Stimulated activated CD4-positive, alpha-beta T cell treated with anti-CD3 and anti-CD28 coated beads, TNF-alpha, amount 100 ng/mL, for 24 hours (primary cell): ENCODE results near the gene CLDND2.
"Not testable (repeated sequence)": the region's sequence is repeated elsewhere in the genome, so short reads cannot be mapped to it uniquely, and the experiment has no call there.

Experiments used
- DNase-seq, 3 experiments: peaks; one replicate each; pipeline ENCODE4 v3.0.0-alpha.2; 2020; ENCODE audit warnings: low read depth in 3 of 3

The CLDND2 gene

DNA sequence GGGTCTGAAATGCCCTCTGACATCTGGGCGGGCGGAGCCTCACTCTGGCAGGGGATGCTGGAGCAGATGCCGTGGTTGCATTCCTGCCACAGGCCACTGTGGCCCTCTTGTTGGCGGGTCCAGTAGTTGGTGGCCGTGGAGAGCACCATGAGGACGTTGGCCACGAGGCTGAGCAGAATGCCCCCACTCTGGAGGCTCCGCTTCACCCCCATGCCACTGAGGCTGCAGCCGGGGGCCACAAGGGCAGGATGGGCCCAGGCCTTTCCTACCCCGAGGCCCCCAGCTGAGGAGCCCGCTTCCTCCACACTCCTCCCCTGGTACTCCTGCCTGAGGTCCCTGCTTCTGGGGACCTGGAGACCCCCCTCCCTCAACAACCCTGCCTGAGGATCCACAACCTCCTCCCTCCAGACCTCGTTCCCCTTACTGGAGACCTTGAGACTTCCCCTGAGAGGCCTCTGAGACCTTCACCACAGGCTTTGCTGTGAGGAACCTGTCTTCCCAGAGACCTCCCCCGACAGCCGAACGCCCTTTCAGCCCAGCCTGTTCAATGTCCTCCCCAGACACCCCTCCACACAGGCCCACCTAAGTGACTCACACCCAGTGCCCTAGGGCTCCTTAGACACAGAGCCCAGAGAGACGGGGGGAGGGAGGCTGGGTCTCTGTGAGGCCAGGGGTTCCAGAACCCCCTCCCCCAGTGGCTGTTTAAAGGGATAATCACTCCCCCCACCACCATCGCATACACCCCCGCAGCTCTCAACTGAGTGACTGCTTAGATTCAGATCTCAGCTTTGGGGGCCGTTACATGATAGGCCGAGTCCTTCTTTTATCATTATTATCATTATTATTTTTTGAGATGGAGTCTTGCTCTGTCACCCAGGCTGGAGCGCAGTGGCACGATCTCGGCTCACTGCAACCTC, at the start of gene CLDND2:
Gene CLDND2, minus strand, starts transcription at position 638 of the 917 bp plus-strand sequence. Its CDS starts 426 bp downstream, at position 212.
- no peak for DNase-seq

GRCh38 chr19:51417810-51418157, 49.0 kb upstream of the CLDND2 start:
- no peak for DNase-seq

DNA sequence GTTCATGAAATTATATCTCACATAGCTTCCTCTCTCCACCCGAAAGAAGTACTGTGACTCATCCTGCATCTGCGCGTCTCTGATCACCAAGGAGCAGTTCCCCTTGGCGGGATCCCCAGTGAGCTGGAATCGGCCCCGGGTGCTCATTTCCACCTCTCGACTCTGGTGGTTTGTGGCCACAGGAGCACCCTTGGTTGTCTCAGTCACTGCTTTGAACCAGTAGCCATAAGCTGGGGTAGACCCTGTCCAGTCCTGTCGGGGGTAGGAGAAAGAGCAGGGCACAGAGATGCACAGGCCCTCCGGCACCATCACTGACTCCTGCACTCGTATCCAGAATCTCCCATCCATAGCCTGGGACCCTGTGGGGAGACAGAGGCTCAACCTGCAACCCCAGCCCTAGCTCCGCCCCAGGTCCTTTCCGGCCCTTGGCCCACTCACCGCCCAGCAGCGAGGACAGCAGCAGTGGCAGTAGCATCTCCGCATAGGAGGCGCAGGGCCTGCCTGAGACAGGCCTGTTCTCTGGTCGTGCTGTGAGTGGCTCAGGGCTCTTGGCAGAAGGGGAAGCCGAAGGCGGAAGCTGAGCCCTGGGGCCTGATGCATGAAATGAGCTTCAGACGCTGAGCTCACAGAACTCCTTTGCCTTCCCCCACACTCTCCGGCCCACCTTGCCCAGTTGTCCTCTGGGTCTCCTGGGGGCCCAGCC, 48.5 kb upstream of the CLDND2 start, which contains the start of gene SIGLEC10:
Gene SIGLEC10, minus strand, starts transcription at position 536 of the 703 bp plus-strand sequence. Its CDS starts 61 bp downstream, at position 475.
- peak in 1 of 3 experiments; percentile 56 for DNase-seq

DNA sequence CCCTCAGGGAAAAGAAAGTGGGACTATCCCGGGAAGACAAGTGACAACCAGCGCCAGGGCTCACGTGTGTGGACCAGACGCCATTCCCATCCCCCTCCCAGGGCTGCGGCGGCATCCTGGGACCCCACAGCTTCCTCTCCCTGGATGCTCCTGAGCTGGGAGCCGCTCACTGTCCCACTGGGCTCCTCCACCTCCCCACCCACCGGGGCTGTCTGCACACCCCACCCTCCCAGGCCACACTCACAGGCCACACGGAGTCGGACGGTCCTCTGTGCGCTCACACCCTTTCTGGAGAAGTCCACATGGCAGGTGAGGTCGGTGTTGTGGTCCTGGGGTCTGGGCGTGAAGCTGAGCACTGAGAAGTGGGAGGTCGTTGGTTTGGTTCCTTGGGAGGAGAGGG, 47.6 kb upstream of the CLDND2 start:
- not testable (repeated sequence) for DNase-seq

DNA sequence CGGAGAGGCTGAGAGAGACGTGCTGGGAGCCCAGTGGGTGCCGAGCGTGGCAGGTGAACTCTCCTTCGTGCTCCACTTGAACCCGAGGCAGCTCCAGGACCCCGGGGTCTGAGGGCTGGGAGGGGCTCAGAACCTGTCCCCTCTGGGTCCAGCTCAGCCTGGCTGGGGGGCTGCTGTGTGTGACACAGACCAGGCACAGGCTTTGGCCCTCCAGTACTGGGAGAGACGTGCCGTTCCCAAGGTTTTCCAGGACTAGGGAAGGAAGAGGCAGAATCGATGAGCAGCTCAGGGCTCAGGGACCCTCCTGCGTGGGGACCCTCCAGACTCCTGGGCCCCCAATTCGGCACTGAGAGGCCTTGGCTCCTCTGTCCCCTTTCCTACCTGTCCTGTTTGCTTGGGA, 46.4 kb upstream of the CLDND2 start:
- DNase-seq: no peak

GRCh38 chr19:51410950-51411748, 42.3 kb upstream of the CLDND2 start:
- no peak for DNase-seq

- no peak for DNase-seq
These were observed 38.8 kb upstream of the CLDND2 start for GRCh38 chr19:51407511-51408131.

DNA sequence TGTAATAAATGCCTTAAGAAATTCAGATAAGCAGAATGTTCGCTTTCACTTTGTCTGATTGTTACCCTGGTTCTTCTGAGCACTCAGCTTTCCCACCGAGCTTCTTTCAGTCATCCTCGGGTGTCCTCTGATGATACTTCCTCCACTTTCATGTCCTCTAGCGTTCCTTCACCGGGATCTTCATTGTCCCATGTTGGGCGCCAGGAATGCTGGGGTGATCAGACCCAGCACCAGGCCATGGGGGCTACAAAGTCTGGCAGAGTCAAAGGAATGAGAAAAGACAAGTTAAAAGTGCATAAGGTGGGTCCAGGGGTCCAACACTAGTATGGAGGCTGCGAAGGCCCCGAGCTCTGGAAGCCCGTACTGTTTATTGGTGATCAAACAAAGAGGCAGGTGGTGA, 33.3 kb upstream of the CLDND2 start:
- no peak for DNase-seq

DNA sequence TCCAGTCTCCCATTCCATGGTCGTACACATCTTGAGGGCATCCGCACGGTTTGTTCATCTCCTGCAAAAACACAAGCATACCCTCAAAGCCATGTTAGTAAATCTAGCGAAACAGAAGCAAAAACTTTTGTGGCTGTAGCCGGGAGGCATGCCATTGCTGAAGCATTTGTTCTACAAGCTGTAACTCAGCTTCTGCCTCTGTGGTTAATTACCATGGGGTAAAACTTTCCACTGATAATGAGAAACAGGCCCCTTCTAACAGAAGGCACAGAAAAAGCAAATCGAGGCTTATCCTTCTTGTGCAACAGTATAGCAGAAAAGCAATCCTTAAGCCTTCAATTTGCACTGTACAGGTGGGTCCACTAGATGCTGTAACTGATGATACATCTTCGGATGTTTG, 31.1 kb upstream of the CLDND2 start:
- DNase-seq: not testable (repeated sequence)

DNA sequence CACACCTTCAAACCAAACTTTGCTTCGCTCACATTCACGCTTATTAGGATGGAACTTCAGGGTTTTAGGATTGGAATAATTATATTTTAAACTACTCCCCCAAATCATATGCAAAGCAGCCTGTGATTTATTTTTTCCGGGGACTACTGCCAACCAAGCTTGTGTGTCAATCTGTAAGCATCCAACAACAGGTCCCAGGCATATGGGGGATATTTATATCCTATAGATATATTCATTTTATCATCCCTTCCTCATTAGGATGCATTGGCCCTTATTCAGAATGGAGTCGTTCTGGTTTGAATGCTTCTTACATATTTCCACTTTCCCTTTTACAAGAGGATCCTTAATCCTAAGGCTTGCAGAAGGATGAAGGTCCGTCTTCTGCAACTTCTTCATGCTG, 30.4 kb upstream of the CLDND2 start:
- DNase-seq: no peak

DNA sequence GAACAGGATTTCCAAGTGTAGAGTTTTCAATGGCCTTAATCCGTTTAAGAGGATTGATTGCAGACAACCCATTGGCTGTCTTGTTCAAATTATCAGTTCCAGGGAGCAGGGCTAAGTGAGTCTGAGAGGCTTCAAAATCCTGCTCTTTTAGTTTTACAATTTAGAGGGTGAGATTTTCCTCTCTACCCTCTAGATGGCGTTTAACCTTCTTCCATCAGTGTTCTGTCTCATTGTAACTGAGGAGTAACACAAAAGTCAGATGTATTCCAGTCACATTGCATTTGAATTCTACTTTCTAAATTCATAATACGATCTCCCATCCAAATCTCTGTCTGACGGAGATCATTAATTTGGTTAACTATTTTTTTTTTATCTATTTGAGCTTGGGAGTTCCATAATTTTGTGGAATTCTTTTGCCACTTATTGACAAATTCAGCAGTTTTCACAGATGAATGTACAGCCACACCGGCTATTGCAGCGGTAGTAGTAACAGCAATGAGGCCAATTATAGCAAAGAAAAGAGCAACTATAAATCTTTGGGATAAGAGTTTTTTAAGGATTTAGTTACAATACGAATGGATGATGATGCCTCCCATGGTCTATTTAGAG, 29.4 kb upstream of the CLDND2 start:
- DNase-seq: no peak

DNA sequence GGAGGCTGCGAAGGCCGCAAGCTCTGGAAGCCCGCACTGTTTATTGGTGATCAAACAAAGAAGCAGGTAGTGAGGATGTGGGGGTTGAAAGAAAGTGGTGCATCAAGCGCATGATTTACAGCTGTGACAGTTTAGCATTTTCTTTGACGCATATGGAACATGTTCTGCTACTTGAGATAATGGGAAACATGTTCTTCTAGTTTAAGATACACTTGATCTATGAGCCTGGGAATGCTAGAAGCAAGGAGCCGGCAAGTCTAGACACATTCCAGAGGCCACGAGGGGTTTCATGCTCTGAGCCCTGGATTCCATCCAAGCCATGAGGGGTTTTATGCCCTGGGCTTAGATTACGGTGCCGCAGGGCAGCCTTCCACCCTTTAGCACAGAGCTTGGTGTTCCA, 28.6 kb upstream of the CLDND2 start:
- not testable (repeated sequence) for DNase-seq

DNA sequence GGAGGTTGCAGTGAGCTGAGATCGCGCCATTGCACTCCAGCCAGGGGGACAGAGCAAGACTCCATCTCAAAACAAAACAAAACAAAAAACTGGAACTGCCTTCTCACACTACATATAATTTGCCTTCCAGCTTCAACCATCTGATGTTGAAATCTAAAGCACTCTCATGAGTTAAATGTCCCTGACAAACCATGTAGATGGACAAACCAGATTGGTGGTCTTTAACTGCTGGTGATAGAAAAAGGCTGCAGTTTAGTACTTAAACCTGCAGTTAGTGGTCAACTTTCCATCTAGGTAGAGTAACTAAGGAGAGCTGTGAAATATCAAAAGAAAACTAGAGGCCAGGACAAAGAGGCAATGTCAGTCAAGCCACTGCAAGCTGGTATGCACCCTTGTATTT, 27.4 kb upstream of the CLDND2 start:
- DNase-seq: no peak

DNA sequence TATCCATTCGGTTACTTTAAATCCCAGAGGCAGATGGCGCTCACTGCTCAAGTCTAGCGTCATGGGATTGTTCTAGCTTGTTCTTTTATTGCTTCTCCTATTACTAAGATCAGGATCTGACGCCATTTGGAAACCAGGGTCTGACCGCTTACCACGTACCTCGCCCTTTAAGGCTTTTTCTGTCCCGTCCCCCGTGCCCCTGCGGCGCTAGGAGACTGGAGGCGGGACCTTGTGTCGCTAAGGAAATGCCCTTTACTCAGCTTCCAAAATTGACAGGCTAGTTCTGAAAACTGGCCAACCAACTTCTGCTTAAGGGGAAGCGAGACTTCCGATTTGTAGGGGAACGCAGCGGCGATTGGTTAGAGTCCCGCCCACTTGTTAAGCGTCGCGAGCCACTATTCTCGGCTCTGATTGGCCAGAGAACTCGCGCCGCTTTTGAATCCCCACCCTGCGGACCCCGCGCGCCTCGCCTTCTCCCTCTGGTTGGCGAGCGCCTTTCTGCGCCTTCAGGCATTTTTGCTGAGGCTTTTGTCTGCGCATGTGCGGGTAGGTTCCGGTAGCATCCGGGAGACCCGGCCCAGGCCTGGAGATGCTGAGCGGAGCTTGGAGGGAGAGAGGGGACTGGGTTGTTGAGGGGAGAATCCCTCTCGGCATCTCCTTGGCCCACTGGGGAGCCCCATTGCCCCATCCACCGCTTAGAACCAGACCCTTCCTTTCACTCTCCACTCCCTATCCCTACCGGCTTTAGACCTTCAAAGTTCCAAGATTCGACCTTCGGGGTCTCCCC, 25.4 kb upstream of the CLDND2 start:
- DNase-seq: peak; percentile 79 to 95 (median 80)

DNA sequence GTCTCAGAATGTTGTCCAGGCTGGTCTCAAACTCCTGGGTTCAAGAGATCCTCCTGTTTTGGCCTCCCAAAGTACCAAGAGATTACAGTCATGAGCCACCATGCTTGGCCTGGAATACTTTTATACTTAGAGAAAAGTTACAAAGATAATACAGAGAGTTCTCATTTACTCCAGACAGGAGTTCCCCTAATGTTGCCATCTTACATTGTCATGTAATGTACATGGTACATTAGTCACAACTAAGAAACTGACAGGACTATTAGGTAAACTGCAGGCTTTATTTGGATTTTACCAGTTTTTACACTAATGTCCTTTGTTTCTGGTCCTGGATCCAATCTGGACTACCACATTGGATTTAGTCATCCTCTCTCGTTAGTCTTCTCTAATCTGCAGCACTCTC, 23.9 kb upstream of the CLDND2 start:
- no peak for DNase-seq

- no peak for DNase-seq
These were observed 22.3 kb upstream of the CLDND2 start for GRCh38 chr19:51391073-51391611.

DNA sequence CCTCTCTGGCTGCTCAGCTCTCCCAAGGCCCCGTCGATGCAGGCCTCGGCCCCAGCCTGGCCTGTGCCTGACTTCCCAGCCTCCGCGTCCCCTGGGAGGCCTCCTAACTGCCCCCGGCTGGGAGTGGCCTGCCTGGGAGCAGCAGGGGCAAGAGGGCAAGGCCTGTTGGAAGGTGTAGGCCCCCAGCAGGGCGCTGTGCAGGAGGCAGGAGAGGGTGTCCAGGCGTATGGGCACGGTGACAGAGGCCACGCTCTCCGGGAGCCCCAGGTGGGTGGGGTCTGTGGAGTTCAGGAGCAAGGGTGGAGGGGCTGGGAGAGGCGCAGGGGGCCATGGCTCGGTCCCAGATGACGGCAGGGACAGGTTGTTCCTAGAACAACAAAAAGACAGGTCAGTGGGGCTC, 20.3 kb upstream of the CLDND2 start:
- no peak for DNase-seq

GRCh38 chr19:51387924-51388389, 19.2 kb upstream of the CLDND2 start, which contains the start of gene LIM2:
Gene LIM2 (minus strand): TSS chr19:51387974. CDS start chr19:51387443, 531 bp downstream.
- no peak for DNase-seq

GRCh38 chr19:51386882-51387520, 18.2 kb upstream of the CLDND2 start:
- no peak for DNase-seq
